Astrocyte of the spinal cord (primary cell): ENCODE measurements around the gene HMGXB4.

Experiments
- DNase-seq: peaks from one replicate; pipeline ENCODE4 v3.0.0; 2011; ENCODE audit warnings: low read depth, low spot score
- H3K4me3 ChIP-seq: 2 replicates; pipeline ENCODE4 v1.5.1; 2011; ENCODE audit warnings: low read depth, mild to moderate bottlenecking, low read length, moderate library complexity
- CTCF ChIP-seq: IDR thresholded peaks from 2 replicates; pipeline ENCODE4 v1.5.1; 2012; ENCODE audit warnings: low read depth, mild to moderate bottlenecking, low read length, inconsistent platforms
- in situ Hi-C: cut with HindIII; loops from 2 replicates; pipeline ENCODE4 v1.10.0; 2017; ENCODE audit warnings: low sequenced_read_pairs

The HMGXB4 gene

GRCh38 chr22:35335468-35335867 lies 78.2 kb downstream of the HMGXB4 start:
- in situ Hi-C loops, result no loop called here

GRCh38 chr22:35335936-35336781 lies 78.9 kb downstream of the HMGXB4 start:
- TF ChIP-seq CTCF, result no peak
- no peak overlapping the region for H3K4me3 ChIP-seq
- no peak for DNase-seq
- in situ Hi-C loops, result no loop called here

More at GRCh38 chr22:35335468-35335867, 78.2 kb downstream of the HMGXB4 start:
- H3K4me3 ChIP-seq, result no peak overlapping the region
- no peak for TF ChIP-seq CTCF
- no peak for DNase-seq

- no peak for TF ChIP-seq CTCF
- DNase-seq, result no peak
- in situ Hi-C loops, result no loop called here
- no peak overlapping the region for H3K4me3 ChIP-seq
These were observed 80.6 kb downstream of the HMGXB4 start for GRCh38 chr22:35337932-35338331.

- no peak for DNase-seq
- no peak for TF ChIP-seq CTCF
- H3K4me3 ChIP-seq, result no peak overlapping the region
- in situ Hi-C loops, result no loop called here
These were observed 84.0 kb downstream of the HMGXB4 start for GRCh38 chr22:35341090-35341874.

GRCh38 chr22:35342390-35342789 lies 85.1 kb downstream of the HMGXB4 start:
- H3K4me3 ChIP-seq, result no peak overlapping the region
- in situ Hi-C loops, result no loop called here
- no peak for DNase-seq
- TF ChIP-seq CTCF, result no peak

GRCh38 chr22:35343664-35344550 lies 86.6 kb downstream of the HMGXB4 start:
- TF ChIP-seq CTCF, result no peak
- H3K4me3 ChIP-seq, result no peak overlapping the region
- DNase-seq, result no peak
- in situ Hi-C loops, result no loop called here
